CD14-positive monocyte (primary cell): ENCODE results near the gene SELENOM. TPM values are rescaled to one million over a fixed set of nuclear protein-coding genes. Genes with fewer than 3 reads are reported as not detected.

Experiments
- DNase-seq, 3 donors: peaks; one replicate each; pipeline ENCODE4 v3.0.0-alpha.2; 2011 to 2022
- H2AFZ ChIP-seq: 2 replicates; pipeline ENCODE4 v1.6.0; 2012; ENCODE audit warnings: mild to moderate bottlenecking, low read depth, low read length, inconsistent platforms; ENCODE audit not compliant: insufficient read depth, poor library complexity, severe bottlenecking
- H3K27ac ChIP-seq, 2 donors: 1 replicate in 1 of 2; 2 replicates in 1 of 2; pipeline ENCODE4 v1.5.1; 2012 to 2013; ENCODE audit warnings: low read length in 2 of 2, control low read depth in 1 of 2, inconsistent platforms in 1 of 2, low read depth in 1 of 2, mild to moderate bottlenecking in 1 of 2
- H3K27me3 ChIP-seq, 2 donors: one replicate each; pipeline versions ENCODE4 v1.6.0 to v1.6.1; 2011 to 2013; ENCODE audit warnings: low read length in 2 of 2; ENCODE audit not compliant: control insufficient read depth in 2 of 2, insufficient read depth in 2 of 2
- H3K36me3 ChIP-seq, 2 donors: replicated peaks in 1 of 2; 1 replicate in 1 of 2; 2 replicates in 1 of 2; pipeline versions ENCODE4 v1.5.1 to v1.6.1; 2012 to 2013; ENCODE audit warnings: low read length in 2 of 2, control low read depth in 1 of 2, inconsistent platforms in 1 of 2, mild to moderate bottlenecking in 1 of 2; ENCODE audit not compliant: insufficient read depth in 2 of 2, control insufficient read depth in 1 of 2
- H3K4me1 ChIP-seq, 2 donors: 1 replicate in 1 of 2; 2 replicates in 1 of 2; pipeline versions ENCODE4 v1.5.1 to v1.6.1; 2012 to 2013; ENCODE audit warnings: low read length in 2 of 2, control low read depth in 1 of 2, inconsistent platforms in 1 of 2, mild to moderate bottlenecking in 1 of 2, moderate library complexity in 1 of 2; ENCODE audit not compliant: insufficient read depth in 2 of 2, control insufficient read depth in 1 of 2
- H3K4me2 ChIP-seq: replicated peaks from 2 replicates; pipeline ENCODE3; 2012; ENCODE audit warnings: low read length, moderate library complexity, mild to moderate bottlenecking; ENCODE audit not compliant: poor library complexity, severe bottlenecking; ENCODE audit errors: extremely low read depth
- H3K4me3 ChIP-seq, 3 experiments: fragments of 200-600 bp in 1 of 3; sonication (generic) in 1 of 3; replicated peaks in 1 of 3; 1 replicate in 2 of 3; 2 replicates in 1 of 3; pipeline ENCODE4 v1.5.1; 2011 to 2013; ENCODE audit warnings: low read length in 3 of 3, mild to moderate bottlenecking in 3 of 3, control low read depth in 2 of 3, low read depth in 2 of 3, inconsistent platforms in 1 of 3, moderate library complexity in 1 of 3
- H3K79me2 ChIP-seq: 2 replicates; pipeline ENCODE4 v1.6.0; 2012; ENCODE audit warnings: mild to moderate bottlenecking, control low read depth, inconsistent platforms, low read length, moderate library complexity; ENCODE audit not compliant: insufficient read depth
- H3K9ac ChIP-seq: 2 replicates; pipeline ENCODE4 v1.6.0; 2017; ENCODE audit warnings: low read length, mild to moderate bottlenecking; ENCODE audit not compliant: insufficient read depth, poor library complexity, severe bottlenecking
- H3K9me3 ChIP-seq, 2 donors: replicated peaks in 1 of 2; 1 replicate in 1 of 2; 2 replicates in 1 of 2; pipeline versions ENCODE4 v1.5.1 to v1.6.1; 2012 to 2013; ENCODE audit warnings: low read length in 2 of 2, control low read depth in 1 of 2; ENCODE audit not compliant: control insufficient read depth in 1 of 2, insufficient read depth in 1 of 2
- H4K20me1 ChIP-seq: 2 replicates; pipeline ENCODE4 v1.6.0; 2012; ENCODE audit warnings: mild to moderate bottlenecking, low read length, control low read depth, moderate library complexity; ENCODE audit not compliant: insufficient read depth
- H3K27ac Mint-ChIP-seq, 7 donors: one replicate each; pipeline ENCODE4 v1.8.0; 2020; ENCODE audit warnings: mild to moderate bottlenecking in 7 of 7, mixed read lengths in 7 of 7, moderate library complexity in 6 of 7, inconsistent platforms in 2 of 7
- H3K27me3 Mint-ChIP-seq, 3 donors: one replicate each; pipeline ENCODE4 v1.8.0; 2021 to 2022; ENCODE audit warnings: low read depth in 3 of 3, mild to moderate bottlenecking in 3 of 3, mixed read lengths in 3 of 3, moderate library complexity in 3 of 3, inconsistent platforms in 1 of 3
- H3K36me3 Mint-ChIP-seq, 2 donors: one replicate each; pipeline ENCODE4 v1.8.0; 2020; ENCODE audit warnings: mixed read lengths in 2 of 2, inconsistent platforms in 1 of 2, mild to moderate bottlenecking in 1 of 2
- H3K4me1 Mint-ChIP-seq: one replicate; pipeline ENCODE4 v1.8.0; 2020; ENCODE audit warnings: mild to moderate bottlenecking, mixed read lengths
- H3K4me3 Mint-ChIP-seq, 2 donors: one replicate each; pipeline ENCODE4 v1.8.0; 2020; ENCODE audit warnings: mild to moderate bottlenecking in 2 of 2, mixed read lengths in 2 of 2, moderate library complexity in 1 of 2
- H3K9me3 Mint-ChIP-seq, 7 donors: one replicate each; pipeline ENCODE4 v1.8.0; 2020 to 2022; ENCODE audit warnings: mixed read lengths in 7 of 7, mild to moderate bottlenecking in 6 of 7, moderate library complexity in 6 of 7, inconsistent platforms in 2 of 7
- CTCF ChIP-seq: fragments of 200-600 bp; IDR thresholded peaks from one replicate; pipeline ENCODE4 v1.8.0; 2022; ENCODE audit warnings: antibody characterized with exemption, mild to moderate bottlenecking
- WGBS: methylation state at CpG from one replicate; pipeline ENCODE4 v1.1.5; 2013; ENCODE audit warnings: missing lambda C conversion rate; ENCODE audit not compliant: insufficient coverage; 5-methylcytosine and 5-hydroxymethylcytosine counted together
- intact Hi-C, 2 donors: fragments of 100-400 bp; cut with micrococcal nuclease; formaldehyde crosslinking; loops; one replicate each; pipeline versions ENCODE4 v1.15.0 to v1.15.1; 2023
- polyA plus RNA-seq, 3 donors: library from polyadenylated mRNA; depleted of rRNA in 1 of 3; unstranded in 2 of 3; stranded (reverse) in 1 of 3; fragments of 300-500 nt in 2 of 3; fragments of >200 nt in 1 of 3; fragmentation: Illumina TruSeq in 2 of 3; gene quantifications; 1 replicate in 2 of 3; 2 replicates in 1 of 3; pipeline ENCODE4 v1.2.3, GENCODE V29; 2012 to 2021

SELENOM gene
- polyA plus RNA-seq, 3 donors = 3.2 to 7.6 (median 3.4) TPM

GRCh38 chr22:31138126-31138525, 30.8 kb upstream of the SELENOM start:
- Mint-ChIP-seq H3K4me1 (peaks cover 1% of the 10 kb centered on the region), H3K27me3 (peaks cover 4 to 12% (median 10%) of the 10 kb centered on the region in 3 donors), H3K4me3 (no peak overlapping the region), H3K27ac (no peak overlapping the region), H3K9me3 (peaks cover 0 to 2% (median 0%) of the 10 kb centered on the region in 7 donors), H3K36me3 (no peaks in the 10 kb centered on the region)
- no peak for DNase-seq
- Histone ChIP-seq H3K36me3 (no peaks in the 10 kb centered on the region), H3K4me2 (no peak overlapping the region), H3K4me1 (no peaks in the 10 kb centered on the region), H3K4me3 (no peak overlapping the region), H3K9ac (no peak overlapping the region), H3K79me2 (no peaks in the 10 kb centered on the region), H3K27ac (no peak overlapping the region), H2AFZ (no peak overlapping the region), H3K9me3 (no peaks in the 10 kb centered on the region), H4K20me1 (no peaks in the 10 kb centered on the region), H3K27me3 (peaks cover 0 to 2% of the 10 kb centered on the region in 2 donors)
- intact Hi-C loops = no loop called here
- 90% methylated on average over 10 of the region's 10 CpGs for WGBS
- no peak for TF ChIP-seq CTCF

GRCh38 chr22:31137721-31138120, 30.4 kb upstream of the SELENOM start:
- Mint-ChIP-seq H3K27ac (no peak overlapping the region), H3K27me3 (peaks cover 4 to 12% (median 8%) of the 10 kb centered on the region in 3 donors), H3K4me1 (peaks cover 1% of the 10 kb centered on the region), H3K4me3 (no peak overlapping the region), H3K36me3 (no peaks in the 10 kb centered on the region), H3K9me3 (peaks cover 0 to 2% (median 0%) of the 10 kb centered on the region in 7 donors)
- H3K9ac ChIP-seq = no peak overlapping the region
- no peak overlapping the region for H2AFZ ChIP-seq
- no peak for DNase-seq
- H3K4me2 ChIP-seq = no peak overlapping the region
- no peaks in the 10 kb centered on the region for H4K20me1 ChIP-seq
- no peak overlapping the region for H3K27ac ChIP-seq
- H3K4me3 ChIP-seq = no peak overlapping the region
- no peaks in the 10 kb centered on the region for H3K9me3 ChIP-seq
- peaks cover 0 to 2% of the 10 kb centered on the region in 2 donors for H3K27me3 ChIP-seq
- no peak for TF ChIP-seq CTCF
- 80% methylated on average over 2 of the region's 10 CpGs for WGBS
- H3K79me2 ChIP-seq = no peaks in the 10 kb centered on the region
- intact Hi-C loops = no loop called here
- no peaks in the 10 kb centered on the region for H3K4me1 ChIP-seq
- H3K36me3 ChIP-seq = no peaks in the 10 kb centered on the region
